ENCODE data around the gene FAM120A.

Gene FAM120A

DNA sequence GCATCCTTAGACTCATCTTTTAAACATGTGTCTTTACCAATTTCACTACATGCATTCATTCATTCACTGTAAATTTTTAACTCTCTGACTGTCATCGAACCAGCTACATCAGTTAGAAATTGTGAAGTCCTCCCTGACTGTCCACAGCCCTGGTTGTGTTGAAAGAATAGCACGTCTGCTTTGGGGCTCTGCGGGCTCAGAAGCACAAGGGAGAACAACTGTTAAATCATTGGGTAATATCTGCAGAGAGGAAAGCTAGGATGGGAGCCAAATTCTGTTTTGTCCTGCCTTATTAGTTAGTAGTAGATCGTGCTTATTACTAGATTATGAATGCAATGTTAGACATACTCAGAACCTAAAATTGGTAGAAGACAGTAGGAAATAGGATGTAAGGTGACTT lies 28.2 kb downstream of the FAM120A start:
- no peak for TF ChIP-seq CTCF (IDR thresholded peaks at IDR 0.05)
- H3K4me3 ChIP-seq, result no peak overlapping the region
- DNase-seq, result no peak

DNA sequence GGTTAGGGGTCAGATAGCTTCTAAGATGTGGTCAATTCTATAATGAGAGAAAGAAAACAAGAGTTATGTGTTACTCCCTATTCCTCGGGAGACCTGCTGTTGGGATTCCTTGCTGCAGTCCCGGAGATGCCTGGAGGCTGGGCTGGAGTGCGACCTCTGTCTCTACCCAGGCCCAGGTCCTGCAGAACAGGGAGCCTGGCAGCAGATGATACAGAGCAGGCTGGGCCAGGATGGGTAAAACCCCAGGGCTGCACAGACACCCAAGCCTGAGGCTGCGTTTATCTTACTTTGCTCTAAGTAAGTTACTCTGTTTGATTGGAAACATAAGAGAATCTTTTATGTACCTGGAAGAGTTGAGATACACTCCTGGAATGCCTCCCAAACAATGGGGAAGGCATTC lies 28.8 kb downstream of the FAM120A start:
- Histone ChIP-seq H3K4me3 (no peak overlapping the region), H3K4me1 (no peaks in the 10 kb centered on the region), H3K27ac (no peak overlapping the region), H3K9me3 (no peaks in the 10 kb centered on the region), H3K36me3 (peaks cover 6 to 14% (median 6%) of the 10 kb centered on the region in 3 donors), H3K27me3 (no peaks in the 10 kb centered on the region)
- no peak for DNase-seq
- TF ChIP-seq CTCF (IDR thresholded peaks at IDR 0.05), result no peak
- intact Hi-C loops (cut with DNase I; ENCODE audit: low total_unique reads), result loop anchor here (10.0 kb wide), 1 partner anchor 55 kb away; no protein-coding TSS in a partner anchor

More for the DNA sequence above, 28.2 kb downstream of the FAM120A start:
- H3K9me3 ChIP-seq, result no peaks in the 10 kb centered on the region
- peaks cover 6 to 9% (median 6%) of the 10 kb centered on the region in 3 donors for H3K36me3 ChIP-seq
- no peak overlapping the region for H3K27ac ChIP-seq
- intact Hi-C loops (cut with DNase I; ENCODE audit: low total_unique reads), result loop anchor here (10.0 kb wide), 1 partner anchor 55 kb away; no protein-coding TSS in a partner anchor
- no peaks in the 10 kb centered on the region for H3K27me3 ChIP-seq
- no peaks in the 10 kb centered on the region for H3K4me1 ChIP-seq

GRCh38 chr9:93480728-93481324 lies 29.3 kb downstream of the FAM120A start:
- no peak for DNase-seq
- no peaks in the 10 kb centered on the region for H3K27me3 ChIP-seq
- H3K27ac ChIP-seq, result no peak overlapping the region
- H3K4me1 ChIP-seq, result peaks cover 0 to 3% (median 0%) of the 10 kb centered on the region in 4 donors
- H3K36me3 ChIP-seq, result peaks cover 6 to 14% (median 6%) of the 10 kb centered on the region in 3 donors
- intact Hi-C loops (cut with DNase I; ENCODE audit: low total_unique reads), result loop anchor here (10.0 kb wide), 1 partner anchor 56 kb away; no protein-coding TSS in a partner anchor
- H3K4me3 ChIP-seq, result no peak overlapping the region
- no peaks in the 10 kb centered on the region for H3K9me3 ChIP-seq
- no peak for TF ChIP-seq CTCF (IDR thresholded peaks at IDR 0.05)

DNA sequence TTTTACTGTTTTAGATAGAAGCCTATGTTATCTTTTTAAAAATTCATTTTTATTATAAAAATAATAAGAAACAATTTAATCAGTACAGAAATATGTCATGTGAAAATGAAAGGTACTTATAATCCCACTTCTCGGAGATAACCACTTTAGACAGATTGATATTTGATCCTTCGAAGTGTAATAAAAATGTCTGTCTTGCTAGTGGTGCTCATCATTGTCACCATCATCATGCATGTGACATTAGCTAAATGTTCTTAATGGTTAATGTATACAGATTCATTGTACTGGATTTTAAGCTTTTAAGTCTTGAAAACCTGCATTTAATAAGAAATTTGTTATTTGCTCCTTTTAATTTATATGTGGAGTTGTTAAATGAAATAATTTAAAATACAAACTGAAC lies 32.0 kb downstream of the FAM120A start:
- TF ChIP-seq CTCF (IDR thresholded peaks at IDR 0.05), result no peak
- DNase-seq, result no peak
- Histone ChIP-seq H3K9me3 (no peaks in the 10 kb centered on the region), H3K4me1 (peaks cover 0 to 20% (median 0%) of the 10 kb centered on the region in 4 donors), H3K36me3 (peaks cover 0 to 14% (median 6%) of the 10 kb centered on the region in 3 donors), H3K4me3 (no peak overlapping the region), H3K27me3 (no peaks in the 10 kb centered on the region), H3K27ac (no peak overlapping the region)
- intact Hi-C loops (cut with DNase I; ENCODE audit: low total_unique reads), result loop anchor here (10.0 kb wide), 1 partner anchor 59 kb away; no protein-coding TSS in a partner anchor

DNA sequence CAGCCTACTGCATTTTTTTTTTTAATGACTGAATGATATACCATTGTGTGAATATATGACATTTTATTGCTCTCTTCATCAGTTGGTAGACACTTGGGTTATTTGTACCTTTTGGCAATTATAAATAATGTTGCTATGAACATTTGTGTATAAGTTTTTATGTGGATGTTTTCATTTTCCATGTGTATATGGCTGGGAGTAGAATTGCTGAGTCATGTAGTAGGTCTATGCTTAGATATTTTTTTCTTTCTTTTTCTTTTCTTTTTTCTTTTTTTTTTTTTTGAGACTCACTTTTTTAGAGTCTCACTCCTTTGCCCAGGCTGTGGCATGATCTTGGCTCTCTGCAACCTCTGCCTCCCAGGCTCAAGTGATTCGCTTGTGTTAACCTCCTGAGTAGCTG lies 34.8 kb downstream of the FAM120A start:
- DNase-seq, result no peak
- intact Hi-C loops (cut with DNase I; ENCODE audit: low total_unique reads), result loop anchor here (10.0 kb wide), 1 partner anchor 61 kb away; no protein-coding TSS in a partner anchor
- no peaks in the 10 kb centered on the region for H3K9me3 ChIP-seq
- H3K4me3 ChIP-seq, result no peak overlapping the region
- H3K27ac ChIP-seq, result no peak overlapping the region
- TF ChIP-seq CTCF (IDR thresholded peaks at IDR 0.05), result no peak
- H3K4me1 ChIP-seq, result peaks cover 0 to 32% (median 3%) of the 10 kb centered on the region in 4 donors
- H3K27me3 ChIP-seq, result no peaks in the 10 kb centered on the region
- H3K36me3 ChIP-seq, result peaks cover 0 to 14% (median 6%) of the 10 kb centered on the region in 3 donors
